Thoracic aorta (tissue), 2 donors: ENCODE measurements around the gene MCF2L. TPM values are rescaled to one million over a fixed set of nuclear protein-coding genes. Genes with fewer than 3 reads are reported as not detected.

Source experiments
- ATAC-seq: fragments of 150-250 bp; one replicate; pipeline ENCODE4 v1.8.0; 2017; ENCODE audit warnings: low read depth; ENCODE audit not compliant: insufficient number of reproducible peaks, low FRiP score
- DNase-seq: peaks from one replicate; pipeline ENCODE4 v3.0.0-alpha.2; 2020; ENCODE audit warnings: low spot score
- H3K27ac ChIP-seq, 2 donors: fragments of 200-600 bp; sonication (generic); 1 replicate in 1 of 2; 2 replicates in 1 of 2; pipeline ENCODE4 v1.5.1; 2016; ENCODE audit warnings: mild to moderate bottlenecking in 2 of 2, moderate library complexity in 2 of 2
- H3K27me3 ChIP-seq: fragments of 200-600 bp; sonication (generic); replicated peaks from 2 replicates; pipeline ENCODE4 v1.6.0; 2016; ENCODE audit warnings: mild to moderate bottlenecking; ENCODE audit not compliant: insufficient read depth
- H3K36me3 ChIP-seq: fragments of 200-600 bp; sonication (generic); one replicate; pipeline ENCODE4 v1.5.1; 2016
- H3K4me1 ChIP-seq, 2 donors: fragments of 200-600 bp; sonication (generic); 1 replicate in 1 of 2; 2 replicates in 1 of 2; pipeline versions ENCODE4 v1.5.1 to v1.6.0; 2016; ENCODE audit warnings: low read depth in 2 of 2, mild to moderate bottlenecking in 1 of 2; ENCODE audit not compliant: control insufficient read depth in 1 of 2
- H3K4me3 ChIP-seq: fragments of 200-600 bp; sonication (generic); 2 replicates; pipeline ENCODE4 v1.5.1; 2016; ENCODE audit warnings: mild to moderate bottlenecking
- H3K9me3 ChIP-seq: fragments of 200-600 bp; sonication (generic); 2 replicates; pipeline ENCODE4 v1.5.1; 2016
- CTCF ChIP-seq: fragments of 200-600 bp; sonication (generic); IDR thresholded peaks from one replicate; pipeline ENCODE4 v1.5.1; 2019; ENCODE audit warnings: antibody characterized with exemption
- total RNA-seq, 2 donors: library from RNA; depleted of rRNA; stranded (reverse); fragments of >200 nt; gene quantifications; one replicate each; pipeline versions ENCODE4 v1.1.0 to v1.2.3, GENCODE V29; 2016

Gene MCF2L
- total RNA-seq, 2 donors from 2014 or later, result 34.9 to 49.2 TPM

- Histone ChIP-seq H3K36me3 (no peaks in the 10 kb centered on the region), H3K27ac (peak overlapping the region; percentile 24 to 25), H3K4me1 (peaks cover 0 to 42% of the 10 kb centered on the region in 2 donors), H3K9me3 (no peaks in the 10 kb centered on the region), H3K4me3 (peak overlapping the region; percentile 27), H3K27me3 (no peaks in the 10 kb centered on the region)
- ATAC-seq (no peak), DNase-seq (no peak)
- TF ChIP-seq CTCF, result no peak
These were observed 81.0 kb downstream of the MCF2L start for GRCh38 chr13:113049981-113050380.

- Histone ChIP-seq H3K4me1 (peaks cover 0 to 42% of the 10 kb centered on the region in 2 donors), H3K36me3 (no peaks in the 10 kb centered on the region), H3K4me3 (peak overlapping the region; percentile 59), H3K27me3 (no peaks in the 10 kb centered on the region), H3K9me3 (no peaks in the 10 kb centered on the region), H3K27ac (no peak overlapping the region)
- DNase-seq (no peak), ATAC-seq (no peak)
- no peak for TF ChIP-seq CTCF
These were observed 81.9 kb downstream of the MCF2L start for GRCh38 chr13:113050734-113051431.

GRCh38 chr13:113051641-113052040, 82.6 kb downstream of the MCF2L start:
- Histone ChIP-seq H3K27ac (no peak overlapping the region), H3K4me3 (no peak overlapping the region), H3K9me3 (no peaks in the 10 kb centered on the region), H3K4me1 (peaks cover 0 to 36% of the 10 kb centered on the region in 2 donors), H3K27me3 (no peaks in the 10 kb centered on the region), H3K36me3 (no peaks in the 10 kb centered on the region)
- no peak for TF ChIP-seq CTCF
- no peak for ATAC-seq
- no peak for DNase-seq

- no peaks in the 10 kb centered on the region for H3K9me3 ChIP-seq
- H3K27ac ChIP-seq, result no peak overlapping the region
- H3K4me3 ChIP-seq, result no peak overlapping the region
- no peaks in the 10 kb centered on the region for H3K36me3 ChIP-seq
- DNase-seq, result no peak
- H3K27me3 ChIP-seq, result no peaks in the 10 kb centered on the region
- TF ChIP-seq CTCF, result no peak
- ATAC-seq, result no peak
- peaks cover 0 to 30% of the 10 kb centered on the region in 2 donors for H3K4me1 ChIP-seq
These were observed 83.2 kb downstream of the MCF2L start for GRCh38 chr13:113052206-113052605.

GRCh38 chr13:113052971-113053370, 84.0 kb downstream of the MCF2L start:
- Histone ChIP-seq H3K4me3 (no peak overlapping the region), H3K27me3 (no peaks in the 10 kb centered on the region), H3K4me1 (peaks cover 0 to 25% of the 10 kb centered on the region in 2 donors), H3K27ac (no peak overlapping the region), H3K9me3 (no peaks in the 10 kb centered on the region), H3K36me3 (no peaks in the 10 kb centered on the region)
- DNase-seq, result no peak
- ATAC-seq, result no peak
- TF ChIP-seq CTCF, result no peak
